Left lobe of liver (tissue), 2 donors: ENCODE measurements around the gene SMAP1. TPM values are rescaled to one million over a fixed set of nuclear protein-coding genes. Genes with fewer than 3 reads are reported as not detected.

ENCODE experiments used
- ATAC-seq: fragments of 200-7000 bp; cut with Tn5 transposase; one replicate; pipeline ENCODE4 v1.9.1; 2020; ENCODE audit warnings: mild to moderate bottlenecking, moderate library complexity
- DNase-seq: peaks from one replicate; pipeline ENCODE4 v3.0.0-alpha.2; 2020; ENCODE audit warnings: low spot score
- total RNA-seq: library from RNA; stranded (reverse); gene quantifications from one replicate; pipeline ENCODE4 v1.2.1, GENCODE V29; 2021
- donor health status: DM: no; HTN: no; CAD: no; lungs with moderate emphysema.
- donor health status: DM: no; HTN: yes; CAD: no.

Gene SMAP1
- total RNA-seq, 1 donor from 2014 or later: 9.1 TPM

- DNase-seq: no peak
- ATAC-seq: no peak
Measured at GRCh38 chr6:70676821-70677220, 9.1 kb downstream of the SMAP1 start.

GRCh38 chr6:70680396-70680795, 12.7 kb downstream of the SMAP1 start:
- no peak for DNase-seq
- ATAC-seq: no peak

GRCh38 chr6:70684794-70685493, 17.3 kb downstream of the SMAP1 start:
- peak; percentile 60 for ATAC-seq
- no peak for DNase-seq

- ATAC-seq (no peak), DNase-seq (no peak)
Measured at GRCh38 chr6:70685494-70686180, 18.0 kb downstream of the SMAP1 start.

- ATAC-seq (peak; percentile 71), DNase-seq (no peak)
Measured at GRCh38 chr6:70686548-70687133, 19.0 kb downstream of the SMAP1 start.

- ATAC-seq (no peak), DNase-seq (no peak)
Measured at GRCh38 chr6:70693887-70694286, 26.2 kb downstream of the SMAP1 start.

GRCh38 chr6:70694371-70694770, 26.7 kb downstream of the SMAP1 start:
- ATAC-seq (no peak), DNase-seq (no peak)

- DNase-seq (peak; percentile 64), ATAC-seq (peak; percentile 93)
Measured at GRCh38 chr6:70700922-70701876, 33.5 kb downstream of the SMAP1 start.

- peak; percentile 67 for ATAC-seq
Measured at GRCh38 chr6:70705772-70706171, 38.1 kb downstream of the SMAP1 start.

GRCh38 chr6:70706491-70707123, 38.9 kb downstream of the SMAP1 start:
- DNase-seq (no peak), ATAC-seq (peak; percentile 64)

More at GRCh38 chr6:70705772-70706171, 38.1 kb downstream of the SMAP1 start:
- DNase-seq: no peak

GRCh38 chr6:70707893-70708292, 40.2 kb downstream of the SMAP1 start:
- DNase-seq (no peak), ATAC-seq (no peak)

GRCh38 chr6:70708448-70708847, 40.8 kb downstream of the SMAP1 start:
- ATAC-seq (no peak), DNase-seq (no peak)

GRCh38 chr6:70709826-70710225, 42.1 kb downstream of the SMAP1 start:
- DNase-seq: no peak
- ATAC-seq: no peak

GRCh38 chr6:70714716-70715257, 47.1 kb downstream of the SMAP1 start:
- ATAC-seq (no peak), DNase-seq (no peak)

- DNase-seq: no peak
- ATAC-seq: no peak
Measured at GRCh38 chr6:70717038-70717801, 49.5 kb downstream of the SMAP1 start.

- DNase-seq: no peak
- ATAC-seq: no peak
Measured at GRCh38 chr6:70724524-70724923, 56.8 kb downstream of the SMAP1 start.

GRCh38 chr6:70725817-70726415, 58.2 kb downstream of the SMAP1 start:
- ATAC-seq (no peak), DNase-seq (no peak)

GRCh38 chr6:70734381-70734780, 66.7 kb downstream of the SMAP1 start:
- DNase-seq (no peak), ATAC-seq (no peak)

- DNase-seq: no peak
- ATAC-seq: no peak
Measured at GRCh38 chr6:70734979-70735378, 67.3 kb downstream of the SMAP1 start.
